ENCODE data around the gene IFI27L2.

The IFI27L2 gene

DNA sequence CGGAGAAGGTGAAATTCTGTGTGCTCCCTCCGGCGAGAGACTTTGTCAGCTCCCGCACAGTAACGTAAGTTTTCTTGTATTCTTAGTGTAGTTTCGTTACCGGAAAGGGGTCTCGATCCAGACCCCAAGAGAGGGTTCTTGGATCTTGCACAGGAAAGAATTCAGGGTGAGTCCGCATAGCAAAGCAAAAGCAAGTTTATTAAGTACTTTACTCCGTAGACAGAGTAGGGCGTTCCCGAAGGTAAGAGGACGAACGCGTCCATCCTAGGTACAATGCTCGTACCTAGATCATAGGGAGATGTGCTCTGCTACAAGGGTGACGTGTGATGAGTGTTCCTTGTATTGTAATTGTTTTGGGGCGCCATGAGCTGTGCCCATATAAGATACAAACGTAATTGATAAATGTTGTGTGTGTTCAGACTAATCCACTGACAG is 48.0 kb downstream of the IFI27L2 start:
- peak overlapping the region; percentile 72 for H3K27ac ChIP-seq

DNA sequence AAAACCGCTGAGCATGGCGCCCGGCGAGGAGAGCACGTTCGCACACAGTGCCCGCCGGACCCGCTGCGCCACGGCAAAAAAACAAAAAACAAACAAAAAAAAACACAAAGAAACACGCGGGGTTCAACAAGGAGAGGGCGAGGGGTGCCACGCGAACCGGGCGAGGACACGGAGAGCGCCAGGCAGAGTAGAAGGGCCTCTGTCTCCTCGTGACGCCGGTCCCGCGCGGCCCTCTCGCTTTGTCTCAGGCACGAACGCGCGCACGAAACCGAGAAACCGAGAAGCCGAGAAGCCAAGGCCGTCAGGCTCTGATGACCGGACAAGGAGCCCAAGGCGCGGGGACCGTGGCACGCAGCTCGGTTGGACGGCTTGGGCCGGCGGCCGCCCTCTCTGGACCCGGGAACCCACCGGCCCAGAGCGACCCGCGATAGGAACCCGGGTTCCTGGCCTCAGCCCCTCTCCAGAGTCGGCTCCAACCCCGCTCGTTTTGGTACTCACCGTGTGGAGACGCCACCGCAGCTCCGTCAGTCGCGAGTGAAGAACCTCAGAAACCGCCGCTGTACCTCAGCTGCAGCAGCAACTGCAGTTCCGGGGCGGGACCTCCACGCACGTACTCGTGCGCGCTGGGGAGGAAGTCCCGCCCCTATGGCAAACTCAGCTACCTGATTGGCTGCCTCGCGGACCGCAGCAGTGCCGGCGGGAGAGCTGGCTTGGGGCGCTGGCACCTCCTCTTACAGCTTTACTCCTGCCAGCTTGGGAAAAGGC is 48.6 kb downstream of the IFI27L2 start, which contains the start of the genes DDX24 and IFI27L1:
TSS of gene DDX24 (minus strand) at position 582 of the 765 bp plus-strand sequence. CDS start 1,460 bp downstream, outside the sequence.
TSS of gene IFI27L1 (plus strand) at position 690 of the 765 bp plus-strand sequence. CDS start 15,628 bp downstream, outside the sequence.
- no peak for TF ChIP-seq ZFX (IDR thresholded peaks at IDR 0.05; ENCODE audit: borderline replicate concordance)
- TF ChIP-seq, protein P1, sequence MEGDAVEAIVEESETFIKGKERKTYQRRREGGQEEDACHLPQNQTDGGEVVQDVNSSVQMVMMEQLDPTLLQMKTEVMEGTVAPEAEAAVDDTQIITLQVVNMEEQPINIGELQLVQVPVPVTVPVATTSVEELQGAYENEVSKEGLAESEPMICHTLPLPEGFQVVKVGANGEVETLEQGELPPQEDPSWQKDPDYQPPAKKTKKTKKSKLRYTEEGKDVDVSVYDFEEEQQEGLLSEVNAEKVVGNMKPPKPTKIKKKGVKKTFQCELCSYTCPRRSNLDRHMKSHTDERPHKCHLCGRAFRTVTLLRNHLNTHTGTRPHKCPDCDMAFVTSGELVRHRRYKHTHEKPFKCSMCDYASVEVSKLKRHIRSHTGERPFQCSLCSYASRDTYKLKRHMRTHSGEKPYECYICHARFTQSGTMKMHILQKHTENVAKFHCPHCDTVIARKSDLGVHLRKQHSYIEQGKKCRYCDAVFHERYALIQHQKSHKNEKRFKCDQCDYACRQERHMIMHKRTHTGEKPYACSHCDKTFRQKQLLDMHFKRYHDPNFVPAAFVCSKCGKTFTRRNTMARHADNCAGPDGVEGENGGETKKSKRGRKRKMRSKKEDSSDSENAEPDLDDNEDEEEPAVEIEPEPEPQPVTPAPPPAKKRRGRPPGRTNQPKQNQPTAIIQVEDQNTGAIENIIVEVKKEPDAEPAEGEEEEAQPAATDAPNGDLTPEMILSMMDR (IDR thresholded peaks at IDR 0.05), result no peak
- H3K27ac ChIP-seq, result peak within 1 kb of the TSS; percentile 72

More for the DNA sequence above, 48.0 kb downstream of the IFI27L2 start:
- no peak for TF ChIP-seq ZFX (IDR thresholded peaks at IDR 0.05; ENCODE audit: borderline replicate concordance)
- TF ChIP-seq, protein P1 (IDR thresholded peaks at IDR 0.05), result no peak

DNA sequence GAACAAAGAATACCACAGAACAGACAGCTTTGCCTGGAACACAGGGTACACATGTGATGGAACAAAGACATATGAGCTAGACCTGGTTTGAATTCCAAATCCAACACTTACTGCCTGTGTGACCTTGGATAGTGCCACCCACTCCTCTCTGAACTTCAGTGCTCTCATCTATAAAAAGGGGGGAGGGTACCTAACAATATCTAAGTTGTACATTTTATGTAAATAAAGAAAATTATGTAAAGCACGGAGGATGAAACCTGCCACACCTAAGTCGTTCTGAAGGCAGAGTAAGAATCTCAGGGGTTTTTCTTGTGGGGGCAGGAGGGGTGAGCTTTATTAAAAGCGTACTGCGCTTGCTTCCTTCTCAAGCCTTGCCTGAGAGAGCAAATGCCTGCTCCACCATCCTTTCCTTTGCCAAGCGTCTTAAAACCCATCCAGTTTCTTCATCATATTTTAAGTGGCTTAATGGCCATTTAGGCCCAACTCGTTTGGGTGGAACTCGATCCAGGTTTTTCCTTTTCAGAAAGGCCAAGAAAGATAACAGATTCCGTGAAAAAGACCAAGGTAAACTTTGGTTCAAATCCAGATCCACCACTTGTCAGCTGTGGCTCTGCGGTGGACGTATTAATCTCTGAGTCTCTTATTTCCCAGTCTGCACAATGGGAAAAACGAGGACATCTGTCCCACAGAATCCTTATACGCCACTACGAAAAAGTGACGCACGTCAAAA is 49.3 kb downstream of the IFI27L2 start:
- TF ChIP-seq, protein P1 (IDR thresholded peaks at IDR 0.05), result no peak
- TF ChIP-seq ZFX (IDR thresholded peaks at IDR 0.05; ENCODE audit: borderline replicate concordance), result no peak
- peak overlapping the region; percentile 72 for H3K27ac ChIP-seq

DNA sequence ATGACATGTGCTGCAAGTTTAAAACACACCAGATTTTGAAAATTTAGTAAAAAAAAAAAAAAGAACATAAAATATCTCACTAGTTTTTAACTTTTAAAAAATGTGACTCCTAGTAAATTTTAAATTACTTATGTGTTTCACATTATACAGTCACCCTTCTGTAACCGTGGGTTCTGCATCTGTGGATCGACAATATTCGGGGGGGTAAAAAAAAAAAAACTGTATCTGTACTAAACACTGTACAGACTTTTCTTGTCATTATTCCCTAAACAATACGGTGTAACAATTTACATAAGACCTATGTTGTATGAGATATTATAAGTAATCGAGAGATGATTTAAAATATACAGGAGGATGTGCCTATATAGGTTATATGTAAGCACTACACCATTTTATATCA is 51.6 kb downstream of the IFI27L2 start:
- no peak for TF ChIP-seq ZFX (IDR thresholded peaks at IDR 0.05; ENCODE audit: borderline replicate concordance)
- TF ChIP-seq, protein P1 (IDR thresholded peaks at IDR 0.05), result no peak
- no peak overlapping the region for H3K27ac ChIP-seq

All from 22Rv1 (cell line).